ENCODE measurements around the gene AKNAD1. TPM values are rescaled to one million over a fixed set of nuclear protein-coding genes. Genes with fewer than 3 reads are reported as not detected.

The AKNAD1 gene
- total RNA-seq, 1 experiment from 2014 or later, result 2.3 TPM

- DNase-seq (ENCODE audit: low read depth), result peak; percentile 79
Observed at GRCh38 chr1:108831225-108831624, 25.7 kb downstream of the AKNAD1 start.

DNA sequence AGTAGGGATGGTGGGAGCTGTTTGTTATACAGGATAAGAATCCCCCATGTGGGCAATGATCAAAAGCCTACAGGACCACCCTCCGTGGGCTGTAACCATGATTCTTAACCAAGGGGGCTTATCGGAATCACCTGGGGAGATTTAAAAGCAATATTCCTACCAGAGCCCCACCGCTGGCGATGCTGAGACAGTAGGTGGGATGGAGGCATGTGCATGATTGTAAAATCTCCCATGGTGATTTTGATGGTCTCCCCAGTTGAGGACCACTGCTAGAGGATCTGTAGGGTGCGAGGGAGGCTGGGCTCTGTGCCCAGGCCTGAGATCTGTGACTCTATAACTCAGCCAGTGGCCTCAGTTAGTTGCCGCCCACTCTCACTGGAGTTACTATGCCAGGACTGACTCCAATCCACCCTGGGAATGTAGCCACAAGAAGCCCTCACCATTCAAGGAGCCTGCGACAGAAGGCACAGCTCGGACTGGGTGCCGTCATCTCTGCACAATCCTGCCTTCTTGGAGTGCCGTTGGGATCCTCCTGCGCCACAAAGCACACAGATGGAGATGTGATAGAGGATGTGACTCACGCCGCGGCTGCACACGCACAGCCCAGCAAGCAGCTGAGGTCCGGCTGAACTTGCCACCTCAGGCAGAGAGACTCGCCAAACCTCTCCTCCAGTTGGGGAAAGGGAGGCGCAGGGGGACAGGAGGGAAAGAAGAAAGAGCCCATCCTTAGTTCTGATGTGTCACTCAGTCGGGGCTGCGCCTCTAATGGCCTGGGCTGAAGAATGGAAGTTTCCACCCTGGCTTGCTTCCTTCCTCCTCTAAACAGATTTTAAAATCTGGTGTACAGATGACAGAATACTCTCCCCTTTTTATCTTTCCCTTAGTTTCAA lies 26.5 kb downstream of the AKNAD1 start:
- peak; percentile 99 for DNase-seq (ENCODE audit: low read depth)

DNA sequence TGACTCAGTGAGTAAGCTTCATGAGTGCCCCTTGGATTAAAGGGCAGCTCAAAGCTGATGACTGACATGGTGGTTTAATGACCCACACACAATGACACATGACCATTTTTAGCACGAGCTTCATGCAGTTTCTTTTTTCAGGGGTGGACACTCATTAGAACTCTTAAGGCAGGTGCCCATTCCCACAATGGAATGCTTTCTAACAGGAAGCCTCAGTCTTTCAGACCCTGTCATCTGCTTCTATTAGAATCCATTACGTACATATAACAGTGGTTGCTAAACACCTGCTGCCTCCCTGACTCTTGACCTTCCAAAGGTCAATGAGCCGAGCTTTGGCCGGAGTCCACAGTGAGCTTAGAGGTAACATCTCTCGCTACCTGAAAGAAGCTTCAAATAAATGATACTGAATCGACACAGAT lies 27.4 kb downstream of the AKNAD1 start:
- peak; percentile 87 for DNase-seq (ENCODE audit: low read depth)

DNA sequence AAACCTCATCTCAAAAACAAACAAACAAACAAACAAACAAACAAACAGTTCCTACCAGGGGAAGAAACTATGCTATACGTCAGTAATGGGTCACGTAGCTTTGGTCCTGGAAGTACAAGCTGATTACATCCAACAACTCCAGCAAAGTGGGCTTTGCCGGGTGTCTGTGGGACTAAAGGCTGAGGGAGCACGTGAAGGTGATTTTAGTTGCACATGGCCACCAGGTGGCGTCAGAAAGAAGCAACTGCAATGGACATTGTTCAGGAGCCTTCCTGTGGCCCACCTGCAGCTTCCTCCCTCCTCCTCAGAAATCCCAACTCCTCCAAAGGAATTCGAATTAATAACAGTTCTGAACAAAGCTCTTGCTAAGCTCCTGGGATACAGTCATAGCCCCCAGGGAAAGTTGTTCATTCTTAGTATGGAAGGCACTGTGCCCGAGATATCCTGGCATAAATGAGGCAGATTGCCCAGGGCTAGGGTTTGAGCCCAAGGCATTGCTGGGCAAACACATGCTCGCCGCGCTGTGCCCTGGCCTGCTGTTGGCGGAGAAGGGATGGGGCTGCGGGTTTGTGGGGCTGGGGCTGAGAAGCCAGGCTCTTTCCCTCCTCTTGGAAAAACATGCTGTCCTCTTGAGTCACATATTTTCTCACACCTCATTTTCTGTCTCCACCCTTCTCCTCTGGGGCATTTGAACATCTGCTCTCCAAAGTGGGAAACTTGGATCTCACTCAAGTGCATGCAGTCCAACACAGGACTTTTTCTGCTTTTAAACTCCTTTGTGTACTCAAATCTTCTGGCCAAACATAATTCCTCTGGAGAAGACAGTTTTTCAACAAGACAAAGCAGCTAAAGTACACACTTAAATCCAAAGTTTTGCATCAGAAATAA lies 28.6 kb downstream of the AKNAD1 start:
- peak; percentile 93 for DNase-seq (ENCODE audit: low read depth)

GRCh38 chr1:108826081-108826635 lies 30.7 kb downstream of the AKNAD1 start:
- DNase-seq (ENCODE audit: low read depth), result no peak

GRCh38 chr1:108824051-108824450 lies 32.8 kb downstream of the AKNAD1 start:
- DNase-seq (ENCODE audit: low read depth), result no peak

GRCh38 chr1:108823632-108824031 lies 33.3 kb downstream of the AKNAD1 start:
- no peak for DNase-seq (ENCODE audit: low read depth)

- no peak for DNase-seq (ENCODE audit: low read depth)
Observed at GRCh38 chr1:108819878-108820277, 37.0 kb downstream of the AKNAD1 start.

DNA sequence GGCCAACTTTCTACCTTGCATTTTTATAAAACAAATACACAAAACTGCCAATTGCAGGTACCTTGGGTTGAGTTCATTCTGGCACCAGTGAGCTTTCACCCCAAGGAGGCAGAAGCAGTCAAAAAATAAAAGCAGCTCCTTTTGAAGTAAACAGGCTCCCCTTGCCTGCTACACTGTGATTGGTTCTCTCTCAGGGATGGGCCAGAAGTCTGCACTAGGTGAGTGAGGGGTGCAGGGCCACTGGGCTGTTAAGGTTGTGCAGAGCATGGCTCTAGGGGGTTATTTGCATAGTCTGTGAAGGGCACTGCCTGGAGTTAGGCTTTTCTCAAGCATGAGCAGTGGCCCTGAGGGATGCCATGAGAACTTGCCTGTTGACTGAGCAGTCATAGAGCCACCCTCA lies 39.1 kb downstream of the AKNAD1 start:
- DNase-seq (ENCODE audit: low read depth), result peak; percentile 29

- DNase-seq (ENCODE audit: low read depth), result peak; percentile 97
Observed at GRCh38 chr1:108817016-108817415, 39.9 kb downstream of the AKNAD1 start.

- DNase-seq (ENCODE audit: low read depth), result peak; percentile 98
Observed at GRCh38 chr1:108816049-108816893, 40.6 kb downstream of the AKNAD1 start.

DNA sequence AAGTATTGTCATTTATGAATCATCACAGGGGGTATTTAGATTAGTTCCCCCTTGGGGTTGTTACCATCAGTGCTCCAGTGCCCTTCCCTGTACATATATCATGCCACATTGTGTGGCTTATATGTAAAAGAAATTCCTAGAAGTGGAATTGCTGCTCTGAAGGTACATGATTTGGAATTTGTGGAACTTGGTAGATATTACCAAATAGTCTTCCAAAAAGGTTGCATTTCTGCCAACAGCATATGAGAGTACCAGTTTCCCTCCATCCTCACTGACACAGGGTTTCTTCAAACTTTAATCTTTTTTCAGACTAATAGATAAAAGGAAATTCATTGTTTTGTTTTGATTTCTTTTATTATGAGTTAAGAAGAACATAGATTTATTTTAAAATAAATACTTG lies 41.3 kb downstream of the AKNAD1 start:
- DNase-seq (ENCODE audit: low read depth), result peak; percentile 36

DNA sequence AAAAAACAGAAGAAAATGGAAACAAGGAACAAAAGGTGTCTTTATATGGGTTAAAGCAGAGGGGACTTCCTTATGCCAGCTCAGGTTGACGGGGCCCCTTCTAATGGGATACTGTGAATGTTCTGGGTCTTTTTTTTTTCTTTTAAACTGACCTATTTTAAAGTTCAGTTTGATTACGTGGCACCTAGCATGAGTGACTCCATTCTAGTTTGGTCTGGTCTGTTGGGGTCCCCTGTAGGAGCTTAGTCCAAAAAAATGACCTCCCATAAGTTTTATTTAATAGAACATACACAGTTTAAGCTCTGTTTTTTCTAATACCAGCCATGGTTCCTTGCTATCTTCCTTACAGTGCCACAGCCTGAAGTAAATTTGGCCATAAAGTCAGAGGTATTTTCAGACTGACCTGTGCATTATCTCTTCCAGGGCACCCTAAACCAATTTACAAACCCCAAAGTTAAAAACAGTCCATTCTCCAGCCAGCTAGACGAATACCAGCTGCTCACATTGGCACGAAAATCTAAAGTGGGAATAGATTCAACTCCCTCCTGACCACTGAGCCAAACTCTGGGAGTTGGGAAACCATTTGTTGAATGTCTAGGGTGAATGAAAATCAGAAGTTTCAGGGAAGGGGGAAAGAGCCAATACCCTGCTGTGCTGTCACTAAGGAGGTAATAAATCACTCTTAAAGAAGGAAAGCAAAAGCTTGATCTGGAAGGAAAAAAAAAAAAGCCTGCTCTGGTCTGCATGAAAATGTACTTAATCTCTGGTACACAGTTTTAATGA lies 42.4 kb downstream of the AKNAD1 start:
- DNase-seq (ENCODE audit: low read depth), result peak; percentile 62

- peak; percentile 59 for DNase-seq (ENCODE audit: low read depth)
Observed at GRCh38 chr1:108813326-108813725, 43.6 kb downstream of the AKNAD1 start.

DNA sequence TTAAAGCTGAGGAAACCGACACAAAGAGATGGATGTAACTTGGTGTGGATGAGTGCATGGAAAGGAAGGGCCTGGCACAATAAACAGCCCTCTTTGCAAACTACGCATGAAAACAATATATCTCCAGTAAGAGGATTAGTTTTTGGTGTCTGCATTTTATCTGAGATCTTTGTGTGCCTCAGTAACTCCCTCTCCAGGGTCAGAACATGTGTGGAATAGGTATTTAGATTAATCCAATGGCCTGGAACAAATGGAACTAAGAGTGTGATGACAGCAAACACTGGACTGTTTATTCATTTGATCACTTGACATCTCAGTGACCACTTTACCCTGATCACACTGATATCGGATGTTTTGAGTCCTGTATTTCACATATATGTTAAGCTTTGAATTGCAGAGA lies 45.3 kb downstream of the AKNAD1 start:
- DNase-seq (ENCODE audit: low read depth), result no peak

DNA sequence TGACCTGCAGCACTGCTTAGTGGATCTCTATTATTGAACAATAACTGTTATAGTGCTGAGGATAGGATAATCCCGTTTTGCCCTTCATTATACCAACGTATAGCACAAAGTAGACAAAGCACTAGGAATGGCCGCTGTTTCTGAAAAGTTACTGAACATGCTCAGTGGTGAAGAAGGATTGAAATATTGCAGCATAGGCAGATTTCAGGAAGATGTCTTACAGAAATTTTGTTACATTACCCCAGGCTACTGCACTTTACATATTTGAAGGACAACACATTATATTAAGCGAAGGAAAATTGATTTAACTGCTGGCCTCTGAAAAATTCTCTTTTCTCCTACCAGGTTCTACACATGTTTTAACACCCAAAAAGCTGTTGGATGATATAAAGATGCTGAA lies 48.5 kb downstream of the AKNAD1 start:
- no peak for DNase-seq (ENCODE audit: low read depth)

DNA sequence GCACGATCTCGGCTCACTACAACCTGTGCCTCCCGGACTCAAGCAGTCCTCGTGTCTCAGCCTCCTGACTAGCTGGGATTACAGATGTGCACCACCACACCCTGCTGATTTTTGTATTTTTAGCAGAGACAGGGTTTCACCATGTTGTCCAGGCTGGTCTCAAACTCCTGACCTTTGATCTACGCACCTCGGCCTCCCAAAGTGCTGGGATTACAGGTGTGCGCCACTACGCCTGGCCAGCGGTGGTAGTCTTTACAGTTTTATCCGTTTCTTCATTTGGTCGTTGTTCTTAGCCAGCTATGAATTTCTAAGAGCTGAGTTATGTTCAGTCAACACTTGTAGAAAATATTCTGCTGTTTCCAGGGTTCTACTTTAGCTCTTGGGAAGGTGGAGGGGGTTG lies 53.3 kb downstream of the AKNAD1 start:
- DNase-seq (ENCODE audit: low read depth), result no peak

DNA sequence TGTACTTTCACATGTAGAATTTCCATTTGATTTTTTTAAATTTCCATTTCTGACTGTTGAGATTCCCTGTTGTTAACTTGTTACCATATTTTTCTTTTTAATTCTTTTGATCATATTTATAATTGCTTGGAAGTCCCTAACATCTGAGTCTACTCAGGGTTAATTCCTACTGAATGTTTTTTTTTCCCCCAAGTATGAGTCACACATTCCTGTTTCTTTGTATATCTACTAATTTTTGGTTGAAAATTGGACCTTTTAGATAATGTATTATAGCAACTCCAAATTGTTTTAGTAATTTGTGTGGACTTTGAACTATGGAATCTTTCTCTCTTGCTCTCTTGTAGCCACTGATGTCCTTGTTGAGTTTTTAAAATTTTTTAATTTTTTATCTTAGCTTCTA lies 55.8 kb downstream of the AKNAD1 start:
- peak; percentile 39 for DNase-seq (ENCODE audit: low read depth)

DNA sequence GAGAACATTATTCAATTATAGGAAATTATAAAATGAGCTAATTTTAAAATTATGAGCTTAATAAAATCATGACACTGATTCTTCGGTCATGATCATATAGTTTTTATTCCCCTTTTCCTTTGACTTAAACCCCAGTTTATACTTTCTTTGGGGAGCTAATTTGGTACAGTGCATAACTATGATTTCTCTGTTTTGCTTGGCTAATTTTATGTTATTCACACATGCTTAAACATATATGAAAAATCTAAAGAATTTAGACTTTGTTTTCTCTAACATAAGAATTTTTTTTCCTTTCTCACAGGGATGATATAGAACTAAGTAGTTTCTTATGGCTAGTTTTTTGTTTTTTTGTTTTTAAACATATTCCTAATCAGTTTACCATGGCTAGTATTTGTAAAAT lies 57.9 kb downstream of the AKNAD1 start:
- no peak for DNase-seq (ENCODE audit: low read depth)

DNA sequence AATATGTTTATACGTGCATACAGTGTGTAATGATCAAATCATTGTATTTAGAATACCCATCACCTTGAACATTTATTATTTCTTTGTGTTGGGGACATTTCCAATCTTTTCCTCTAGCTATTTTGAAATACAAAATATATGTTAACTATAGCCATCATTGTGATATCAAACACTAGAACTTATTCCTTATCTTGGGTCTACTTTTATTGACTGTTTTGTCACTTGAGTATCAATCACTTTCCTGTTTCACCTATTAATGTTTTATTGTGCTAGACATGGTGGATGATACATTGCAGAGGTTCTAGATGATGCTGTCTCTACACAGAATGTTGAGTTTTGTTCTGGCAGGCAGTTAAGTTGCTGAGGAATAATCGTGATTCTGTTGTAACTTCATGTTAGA lies 64.5 kb downstream of the AKNAD1 start:
- no peak for DNase-seq (ENCODE audit: low read depth)

DNA sequence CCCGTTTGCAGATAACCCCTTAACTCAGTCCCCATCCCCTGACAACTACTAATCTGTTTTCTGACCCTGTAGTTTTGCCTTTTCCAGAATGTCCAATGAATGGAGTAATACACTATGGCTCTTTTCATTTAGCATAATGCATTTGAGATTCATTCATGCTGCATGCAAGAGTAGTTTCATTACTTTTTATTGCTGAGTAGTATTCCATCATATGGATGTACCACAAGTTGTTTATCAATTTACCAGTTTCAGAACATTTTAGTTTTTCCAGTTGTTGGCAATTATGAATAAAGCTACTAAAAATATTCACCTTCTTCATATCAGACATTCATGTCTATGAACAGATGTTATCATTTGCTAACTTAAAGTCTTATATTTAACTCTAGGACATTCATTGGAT lies 65.1 kb downstream of the AKNAD1 start:
- no peak for DNase-seq (ENCODE audit: low read depth)

All from M059J (cell line).